GM21723 (cell line): Measurements from ENCODE around the gene HSD11B1.

ENCODE experiments used
- ATAC-seq: cut with Tn5 transposase; IDR thresholded peaks from one replicate; pipeline ENCODE4 v1.9.1; 2021; ENCODE audit warnings: mild to moderate bottlenecking, moderate library complexity; ENCODE audit not compliant: unreplicated experiment

HSD11B1 gene

GRCh38 chr1:209751627-209752231 is 47.1 kb downstream of the HSD11B1 start:
- ATAC-seq = peak; percentile 53

GRCh38 chr1:209752890-209753289 is 48.2 kb downstream of the HSD11B1 start:
- ATAC-seq = no peak

GRCh38 chr1:209755256-209755655 is 50.6 kb downstream of the HSD11B1 start:
- no peak for ATAC-seq

- peak; percentile 79 for ATAC-seq
These were observed 51.4 kb downstream of the HSD11B1 start, which contains the start of gene TRAF3IP3 for GRCh38 chr1:209755926-209756614. Gene TRAF3IP3 (plus strand): TSS chr1:209756053. CDS start chr1:209760040, 3,987 bp downstream.

- peak; percentile 36 for ATAC-seq
These were observed 52.2 kb downstream of the HSD11B1 start for GRCh38 chr1:209756615-209757445.

- ATAC-seq = no peak
These were observed 53.8 kb downstream of the HSD11B1 start for GRCh38 chr1:209758400-209758799.

- ATAC-seq = no peak
These were observed 55.2 kb downstream of the HSD11B1 start for GRCh38 chr1:209759829-209760359.

GRCh38 chr1:209761011-209761635 is 56.5 kb downstream of the HSD11B1 start:
- ATAC-seq = no peak

- no peak for ATAC-seq
These were observed 61.4 kb downstream of the HSD11B1 start for GRCh38 chr1:209766051-209766450.

GRCh38 chr1:209767096-209767495 is 62.5 kb downstream of the HSD11B1 start:
- ATAC-seq = no peak

GRCh38 chr1:209767706-209768105 is 63.1 kb downstream of the HSD11B1 start:
- ATAC-seq = no peak

- peak; percentile 87 for ATAC-seq
These were observed 63.7 kb downstream of the HSD11B1 start for GRCh38 chr1:209768354-209768774.

- peak; percentile 87 for ATAC-seq
These were observed 64.7 kb downstream of the HSD11B1 start for GRCh38 chr1:209769171-209769904.

- no peak for ATAC-seq
These were observed 65.3 kb downstream of the HSD11B1 start for GRCh38 chr1:209769971-209770370.

- ATAC-seq = no peak
These were observed 66.2 kb downstream of the HSD11B1 start for GRCh38 chr1:209770636-209771415.

- no peak for ATAC-seq
These were observed 67.5 kb downstream of the HSD11B1 start for GRCh38 chr1:209772126-209772525.

- peak; percentile 81 for ATAC-seq
These were observed 69.9 kb downstream of the HSD11B1 start for GRCh38 chr1:209774592-209774991.

- ATAC-seq = no peak
These were observed 71.0 kb downstream of the HSD11B1 start for GRCh38 chr1:209775678-209776077.

GRCh38 chr1:209777587-209777986 is 72.9 kb downstream of the HSD11B1 start:
- no peak for ATAC-seq
